SK-N-SH (cell line): ENCODE data around the gene GSK3B. TPM values are rescaled to one million over a fixed set of nuclear protein-coding genes. Genes with fewer than 3 reads are reported as not detected.

Experiments
- CTCF ChIA-PET: fragments of 300-600, 350-600 bp; formaldehyde crosslinking; extraction: SDS; loops from one replicate; lab custom pipeline; 2021; lab: Yijun Ruan, JAX
- POLR2A ChIA-PET: fragments of 350-600 bp; sonication (Branson Sonifier 250); formaldehyde crosslinking; extraction: SDS; loops from one replicate; lab custom pipeline; 2020; ENCODE audit warnings: antibody characterized with exemption, inconsistent platforms; lab: Yijun Ruan, JAX
- DNase-seq: peaks from one replicate; pipeline ENCODE4 v3.0.0; 2012
- H2AFZ ChIP-seq: fragments of 200-600 bp; sonication (generic); 2 replicates; pipeline ENCODE4 v1.8.1; 2016; ENCODE audit warnings: antibody characterized with exemption, mild to moderate bottlenecking, low read depth
- H3F3A ChIP-seq: fragments of 200-600 bp; sonication (generic); replicated peaks from 2 replicates; pipeline ENCODE3; 2016; ENCODE audit warnings: antibody characterized with exemption, mild to moderate bottlenecking; ENCODE audit not compliant: insufficient read depth
- H3K27ac ChIP-seq, 2 experiments: fragments of 200-500 bp in 1 of 2; fragments of 200-600 bp in 1 of 2; sonication (Bioruptor generic) in 1 of 2; sonication (generic), shearing (Covaris generic) in 1 of 2; 2 replicates each; pipeline versions ENCODE4 v1.5.1 to v1.6.1; 2014 to 2016; ENCODE audit warnings: low read depth in 2 of 2, inconsistent platforms in 1 of 2, low read length in 1 of 2, mild to moderate bottlenecking in 1 of 2, mixed read lengths in 1 of 2
- H3K27me3 ChIP-seq: fragments of 200-600 bp; sonication (generic), shearing (Covaris generic); 2 replicates; pipeline ENCODE4 v1.6.1; 2016; ENCODE audit warnings: mixed run types; ENCODE audit not compliant: insufficient read depth
- H3K36me3 ChIP-seq, 2 experiments: fragments of 200-500 bp in 1 of 2; fragments of 200-600 bp in 1 of 2; sonication (Bioruptor generic) in 1 of 2; sonication (generic) in 1 of 2; replicated peaks in 1 of 2; 2 replicates each; pipeline versions ENCODE3 to v1.5.1; 2014 to 2016; ENCODE audit warnings: low read length in 1 of 2, mild to moderate bottlenecking in 1 of 2; ENCODE audit not compliant: insufficient read depth in 2 of 2, control insufficient read depth in 1 of 2
- H3K4me1 ChIP-seq, 2 experiments: fragments of 200-500 bp in 1 of 2; fragments of 200-600 bp in 1 of 2; sonication (Bioruptor generic) in 1 of 2; sonication (generic), shearing (Covaris generic) in 1 of 2; 2 replicates each; pipeline versions ENCODE4 v1.5.1 to v1.6.1; 2014 to 2016; ENCODE audit warnings: low read depth in 1 of 2, low read length in 1 of 2, mixed run types in 1 of 2; ENCODE audit not compliant: insufficient read depth in 2 of 2, control insufficient read depth in 1 of 2
- H3K4me2 ChIP-seq: fragments of 200-600 bp; sonication (generic), shearing (Covaris generic); 2 replicates; pipeline ENCODE4 v1.6.1; 2017; ENCODE audit warnings: mixed run types
- H3K4me3 ChIP-seq, 2 experiments: fragments of 200-500 bp in 1 of 2; fragments of 200-600 bp in 1 of 2; sonication (Bioruptor generic) in 1 of 2; sonication (generic), shearing (Covaris generic) in 1 of 2; 2 replicates each; pipeline versions ENCODE4 v1.5.1 to v1.8.1; 2014 to 2016; ENCODE audit warnings: low read depth in 2 of 2, inconsistent platforms in 1 of 2, low read length in 1 of 2, mild to moderate bottlenecking in 1 of 2, mixed read lengths in 1 of 2, moderate library complexity in 1 of 2
- H3K79me2 ChIP-seq: fragments of 200-600 bp; sonication (generic); 2 replicates; pipeline ENCODE4 v1.8.1; 2017; ENCODE audit warnings: mild to moderate bottlenecking; ENCODE audit not compliant: insufficient read depth
- H3K9ac ChIP-seq: fragments of 200-600 bp; sonication (generic); 2 replicates; pipeline ENCODE4 v1.6.1; 2017; ENCODE audit warnings: mixed run types
- H3K9me2 ChIP-seq: fragments of 200-600 bp; sonication (generic); 2 replicates; pipeline ENCODE4 v1.6.1; 2017; ENCODE audit warnings: mixed run types
- H3K9me3 ChIP-seq: fragments of 200-600 bp; sonication (generic); 2 replicates; pipeline ENCODE4 v1.6.1; 2017; ENCODE audit warnings: mixed run types, mild to moderate bottlenecking, moderate library complexity
- H4K20me1 ChIP-seq: fragments of 200-600 bp; sonication (generic); 2 replicates; pipeline ENCODE4 v1.6.1; 2017; ENCODE audit warnings: mild to moderate bottlenecking, mixed run types; ENCODE audit not compliant: insufficient read depth
- EP300 ChIP-seq, 2 experiments: IDR thresholded peaks; 2 replicates each; pipeline versions ENCODE4 v1.4.0 to v1.6.1; 2012; ENCODE audit warnings: borderline replicate concordance in 1 of 2, low read depth in 1 of 2, low read length in 1 of 2
- FOSL2 ChIP-seq: IDR thresholded peaks from 2 replicates; pipeline ENCODE4 v1.4.0; 2012; ENCODE audit warnings: low read depth, mild to moderate bottlenecking, moderate library complexity, borderline replicate concordance
- FOXJ3 ChIP-seq: sonication (generic); formaldehyde crosslinking; IDR thresholded peaks from 2 replicates; pipeline ENCODE4 v1.5.1; 2020; ENCODE audit warnings: mild to moderate bottlenecking, missing genetic modification reagents
- FOXM1 ChIP-seq: IDR thresholded peaks from 2 replicates; pipeline ENCODE4 v1.4.0; 2012; ENCODE audit warnings: low read depth, mild to moderate bottlenecking
- GABPA ChIP-seq: IDR thresholded peaks from 2 replicates; pipeline ENCODE4 v1.4.0; 2012; ENCODE audit warnings: low read depth, mild to moderate bottlenecking
- GATA2 ChIP-seq: sonication (generic); formaldehyde crosslinking; IDR thresholded peaks from 2 replicates; pipeline ENCODE4 v1.5.0; 2020; ENCODE audit warnings: mild to moderate bottlenecking, missing genetic modification reagents
- IRF3 ChIP-seq: fragments of 150-350 bp; IDR thresholded peaks from 2 replicates; pipeline ENCODE4 v1.6.1; 2016; ENCODE audit warnings: mild to moderate bottlenecking, low read depth, low read length
- JUND ChIP-seq: IDR thresholded peaks from 2 replicates; pipeline ENCODE4 v1.4.0; 2012
- MAX ChIP-seq: IDR thresholded peaks from 2 replicates; pipeline ENCODE4 v1.4.0; 2012; ENCODE audit warnings: low read depth
- MEF2A ChIP-seq: IDR thresholded peaks from 2 replicates; pipeline ENCODE4 v1.4.0; 2012; ENCODE audit warnings: low read depth, borderline replicate concordance
- MXI1 ChIP-seq: IDR thresholded peaks from 2 replicates; pipeline ENCODE4 v1.6.1; 2012; ENCODE audit warnings: mild to moderate bottlenecking, low read depth, low read length, improper control_type of control experiment
- NFIC ChIP-seq: IDR thresholded peaks from 2 replicates; pipeline ENCODE4 v1.4.0; 2012; ENCODE audit warnings: borderline replicate concordance
- NRF1 ChIP-seq: IDR thresholded peaks from 2 replicates; pipeline ENCODE4 v1.6.1; 2012; ENCODE audit warnings: low read depth, mild to moderate bottlenecking, low read length
- RFX5 ChIP-seq: IDR thresholded peaks from 2 replicates; pipeline ENCODE4 v1.6.1; 2012; ENCODE audit warnings: mild to moderate bottlenecking, improper control_type of control experiment, low read length
- SIN3A ChIP-seq: IDR thresholded peaks from 2 replicates; pipeline ENCODE4 v1.6.1; 2012; ENCODE audit warnings: low read depth, mild to moderate bottlenecking, low read length, moderate library complexity, borderline replicate concordance
- SMC3 ChIP-seq: IDR thresholded peaks from 2 replicates; pipeline ENCODE4 v1.6.1; 2012; ENCODE audit warnings: low read depth, low read length, improper control_type of control experiment
- TCF12 ChIP-seq: IDR thresholded peaks from 2 replicates; pipeline ENCODE4 v1.4.0; 2012
- USF1 ChIP-seq: IDR thresholded peaks from 2 replicates; pipeline ENCODE4 v1.4.0; 2012; ENCODE audit warnings: low read depth, borderline replicate concordance
- YY1 ChIP-seq: IDR thresholded peaks from 2 replicates; pipeline ENCODE4 v1.4.0; 2012; ENCODE audit warnings: low read depth, mild to moderate bottlenecking
- WGBS: methylation state at CpG from one replicate; pipeline ENCODE4 v1.1.6; 2017; ENCODE audit warnings: low lambda C conversion rate; 5-methylcytosine and 5-hydroxymethylcytosine counted together
- polyA plus RNA-seq, 3 experiments: library from polyadenylated mRNA; depleted of rRNA; stranded (reverse); fragments of >200 nt; gene quantifications; 2 replicates each; pipeline ENCODE4 v1.2.3, GENCODE V29; 2012
- TF ChIP-seq, protein P1 (sequence below): fragments of 150-350 bp; IDR thresholded peaks from 2 replicates; pipeline ENCODE4 v1.6.1; 2017; ENCODE audit warnings: antibody characterized with exemption, low read length, low read depth, borderline replicate concordance

The GSK3B gene
- polyA plus RNA-seq, 1 of the 3 experiments (the other 2 are of a cell fraction), result 15.9 TPM

DNA sequence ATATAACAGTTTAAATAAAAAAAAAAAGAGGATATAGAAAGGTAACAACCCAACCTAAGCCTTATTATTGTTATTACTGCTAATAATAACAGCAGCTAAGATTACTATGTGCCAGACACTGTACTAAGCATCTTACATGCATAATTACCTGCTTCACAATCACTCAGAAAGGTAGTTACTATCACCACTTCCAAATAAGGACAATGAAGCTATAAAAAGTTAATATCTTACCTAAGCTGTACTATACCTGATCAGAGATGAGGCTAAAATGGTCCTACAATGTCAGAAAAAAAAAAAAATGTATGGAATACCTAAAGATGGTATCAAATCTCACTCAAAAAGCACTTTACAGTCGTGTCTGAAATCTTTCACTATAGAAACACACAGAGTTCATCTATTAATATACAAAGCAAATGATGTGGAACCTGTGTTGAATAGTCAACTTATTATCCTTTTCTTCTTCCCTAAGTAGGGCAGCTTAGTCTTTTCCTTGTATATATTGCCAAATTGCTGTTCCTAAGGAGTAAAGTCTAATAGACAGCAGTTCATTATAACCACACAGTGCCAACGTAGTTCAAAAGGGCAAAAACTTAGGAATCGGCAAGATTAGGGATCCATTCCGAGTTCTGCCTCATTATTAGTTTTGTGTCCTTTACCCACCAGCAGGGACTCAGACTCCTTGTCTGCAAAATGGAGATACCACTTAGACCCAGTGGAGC is 23.8 kb downstream of the GSK3B start:
- Histone ChIP-seq H3K27ac (no peak overlapping the region), H3K9me2 (no peaks in the 10 kb centered on the region), H3F3A (no peaks in the 10 kb centered on the region), H3K79me2 (peaks cover 99% of the 10 kb centered on the region), H2AFZ (no peak overlapping the region), H3K4me2 (no peak overlapping the region), H4K20me1 (peaks cover 96% of the 10 kb centered on the region), H3K27me3 (no peaks in the 10 kb centered on the region), H3K9ac (no peak overlapping the region), H3K4me1 (no peaks in the 10 kb centered on the region; a peak in 1 of 4 replicates), H3K9me3 (no peaks in the 10 kb centered on the region), H3K36me3 (peaks cover 0 to 19% of the 10 kb centered on the region in 2 experiments), H3K4me3 (no peak overlapping the region)
- TF ChIP-seq, protein P1, sequence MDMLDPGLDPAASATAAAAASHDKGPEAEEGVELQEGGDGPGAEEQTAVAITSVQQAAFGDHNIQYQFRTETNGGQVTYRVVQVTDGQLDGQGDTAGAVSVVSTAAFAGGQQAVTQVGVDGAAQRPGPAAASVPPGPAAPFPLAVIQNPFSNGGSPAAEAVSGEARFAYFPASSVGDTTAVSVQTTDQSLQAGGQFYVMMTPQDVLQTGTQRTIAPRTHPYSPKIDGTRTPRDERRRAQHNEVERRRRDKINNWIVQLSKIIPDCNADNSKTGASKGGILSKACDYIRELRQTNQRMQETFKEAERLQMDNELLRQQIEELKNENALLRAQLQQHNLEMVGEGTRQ, result no peak
- no peak for TF ChIP-seq MAX
- TF ChIP-seq SMC3, result no peak
- no peak for TF ChIP-seq TCF12
- no peak for TF ChIP-seq RFX5
- no peak for TF ChIP-seq NRF1
- no peak for TF ChIP-seq MEF2A
- DNase-seq, result no peak
- ChIA-PET POLR2A (interaction anchor here (0.7 kb wide), 1 partner anchor 405 kb away, joined by 3 read pairs; no protein-coding TSS in a partner anchor), CTCF (interaction anchor here (1.0 kb wide), 1 partner anchor 116 kb away, joined by 3 read pairs; no protein-coding TSS in a partner anchor)
- 94% methylated on average over 4 of the region's 4 CpGs for WGBS

GRCh38 chr3:120067083-120067482 is 27.2 kb downstream of the GSK3B start:
- H3K4me1 ChIP-seq, result no peaks in the 10 kb centered on the region; a peak in 1 of 4 replicates
- H3K4me2 ChIP-seq, result no peak overlapping the region
- H3K27me3 ChIP-seq, result no peaks in the 10 kb centered on the region
- whole genome bisulfite sequencing, result 97% methylated on average over 3 of the region's 3 CpGs
- peaks cover 99% of the 10 kb centered on the region for H3K79me2 ChIP-seq
- H3F3A ChIP-seq, result no peaks in the 10 kb centered on the region
- POLR2A ChIA-PET, result no interaction called here
- peaks cover 96% of the 10 kb centered on the region for H4K20me1 ChIP-seq
- H3K36me3 ChIP-seq, result peaks cover 0 to 8% of the 10 kb centered on the region in 2 experiments
- H3K9me3 ChIP-seq, result no peaks in the 10 kb centered on the region
- TF ChIP-seq USF1, result no peak
- TF ChIP-seq, protein P1, result no peak
- no peak for TF ChIP-seq FOXM1
- no peak for TF ChIP-seq FOXJ3 (CRISPR knock-in tag)
- no peak for TF ChIP-seq JUND
- no peak for TF ChIP-seq IRF3
- no peak for TF ChIP-seq MXI1
- TF ChIP-seq GABPA, result no peak
- no peak for TF ChIP-seq GATA2 (CRISPR knock-in tag)
- no peak for TF ChIP-seq FOSL2
- TF ChIP-seq SIN3A, result no peak
- TF ChIP-seq NFIC, result no peak
- TF ChIP-seq YY1, result no peak
- TF ChIP-seq RFX5, result no peak
- TF ChIP-seq EP300 (IDR thresholded peaks at IDR 0.05; ENCODE audit: borderline replicate concordance in 1 of 2, low read depth in 1 of 2, low read length in 1 of 2), result no peak
- TF ChIP-seq, all 33 proteins: peak for 0
- no peak overlapping the region for H3K9ac ChIP-seq
- CTCF ChIA-PET, result no interaction called here
- no peak overlapping the region for H2AFZ ChIP-seq
- H3K27ac ChIP-seq, result no peak overlapping the region
- H3K9me2 ChIP-seq, result no peaks in the 10 kb centered on the region
- no peak for DNase-seq
- H3K4me3 ChIP-seq, result no peak overlapping the region
